ENCODE measurements around the gene LST1. TPM values are rescaled to one million over a fixed set of nuclear protein-coding genes. Genes with fewer than 3 reads are reported as not detected.

The LST1 gene
- total RNA-seq, 2 donors from 2014 or later, result 2.8 to 8.5 TPM

GRCh38 chr6:31615748-31616147 lies 29.7 kb downstream of the LST1 start:
- no peaks in the 10 kb centered on the region for H3K4me1 ChIP-seq
- TF ChIP-seq CTCF (IDR thresholded peaks at IDR 0.05), result no peak
- no peak for DNase-seq (ENCODE audit: low spot score)
- H3K27me3 ChIP-seq, result no peaks in the 10 kb centered on the region
- no peaks in the 10 kb centered on the region for H3K36me3 ChIP-seq
- H3K9me3 ChIP-seq, result no peaks in the 10 kb centered on the region
- H3K4me3 ChIP-seq, result peak overlapping the region in 1 of 2 donors; percentile 22
- H3K27ac ChIP-seq, result peak overlapping the region in 1 of 2 donors; percentile 40

- Histone ChIP-seq H3K27me3 (no peaks in the 10 kb centered on the region), H3K4me3 (no peak overlapping the region), H3K4me1 (peaks cover 0 to 8% of the 10 kb centered on the region in 2 donors), H3K36me3 (no peaks in the 10 kb centered on the region), H3K27ac (no peak overlapping the region), H3K9me3 (no peaks in the 10 kb centered on the region)
- TF ChIP-seq CTCF (IDR thresholded peaks at IDR 0.05), result no peak
- DNase-seq (ENCODE audit: low spot score), result no peak
These were observed 30.9 kb downstream of the LST1 start for GRCh38 chr6:31617010-31617409.

GRCh38 chr6:31619805-31620585 lies 33.9 kb downstream of the LST1 start:
- Histone ChIP-seq H3K4me3 (peak overlapping the region; percentile 63 to 81), H3K4me1 (peaks cover 0 to 18% of the 10 kb centered on the region in 2 donors), H3K36me3 (peaks cover 18% of the 10 kb centered on the region), H3K27ac (peak overlapping the region; percentile 93 to 99), H3K27me3 (no peaks in the 10 kb centered on the region), H3K9me3 (no peaks in the 10 kb centered on the region)
- no peak for TF ChIP-seq CTCF (IDR thresholded peaks at IDR 0.05)
- peak; percentile 98 for DNase-seq (ENCODE audit: low spot score)

- no peak for TF ChIP-seq CTCF (IDR thresholded peaks at IDR 0.05)
- peak within 1 kb of the TSS; percentile 93 to 99 for H3K27ac ChIP-seq
- peaks cover 26% of the 10 kb centered on the region for H3K36me3 ChIP-seq
- H3K27me3 ChIP-seq, result no peaks in the 10 kb centered on the region
- no peak for DNase-seq (ENCODE audit: low spot score)
- H3K4me1 ChIP-seq, result peaks cover 0 to 18% of the 10 kb centered on the region in 2 donors
- H3K4me3 ChIP-seq, result peak within 1 kb of the TSS; percentile 63 to 81
- no peaks in the 10 kb centered on the region for H3K9me3 ChIP-seq
These were observed 34.7 kb downstream of the LST1 start, which contains the start of gene PRRC2A for GRCh38 chr6:31620586-31621319. PRRC2A (plus strand) TSS chr6:31620715; CDS start chr6:31622790, 2,075 bp downstream.

GRCh38 chr6:31621320-31621939 lies 35.4 kb downstream of the LST1 start:
- TF ChIP-seq CTCF (IDR thresholded peaks at IDR 0.05), result no peak
- H3K4me3 ChIP-seq, result peak overlapping the region; percentile 63 to 81
- no peaks in the 10 kb centered on the region for H3K27me3 ChIP-seq
- H3K36me3 ChIP-seq, result peaks cover 32% of the 10 kb centered on the region
- no peak for DNase-seq (ENCODE audit: low spot score)
- H3K4me1 ChIP-seq, result peaks cover 0 to 18% of the 10 kb centered on the region in 2 donors
- peak overlapping the region; percentile 93 to 99 for H3K27ac ChIP-seq
- H3K9me3 ChIP-seq, result no peaks in the 10 kb centered on the region

All from right atrium auricular region (tissue), 2 donors.